Measurements from ENCODE around the gene MCEMP1.

DNA sequence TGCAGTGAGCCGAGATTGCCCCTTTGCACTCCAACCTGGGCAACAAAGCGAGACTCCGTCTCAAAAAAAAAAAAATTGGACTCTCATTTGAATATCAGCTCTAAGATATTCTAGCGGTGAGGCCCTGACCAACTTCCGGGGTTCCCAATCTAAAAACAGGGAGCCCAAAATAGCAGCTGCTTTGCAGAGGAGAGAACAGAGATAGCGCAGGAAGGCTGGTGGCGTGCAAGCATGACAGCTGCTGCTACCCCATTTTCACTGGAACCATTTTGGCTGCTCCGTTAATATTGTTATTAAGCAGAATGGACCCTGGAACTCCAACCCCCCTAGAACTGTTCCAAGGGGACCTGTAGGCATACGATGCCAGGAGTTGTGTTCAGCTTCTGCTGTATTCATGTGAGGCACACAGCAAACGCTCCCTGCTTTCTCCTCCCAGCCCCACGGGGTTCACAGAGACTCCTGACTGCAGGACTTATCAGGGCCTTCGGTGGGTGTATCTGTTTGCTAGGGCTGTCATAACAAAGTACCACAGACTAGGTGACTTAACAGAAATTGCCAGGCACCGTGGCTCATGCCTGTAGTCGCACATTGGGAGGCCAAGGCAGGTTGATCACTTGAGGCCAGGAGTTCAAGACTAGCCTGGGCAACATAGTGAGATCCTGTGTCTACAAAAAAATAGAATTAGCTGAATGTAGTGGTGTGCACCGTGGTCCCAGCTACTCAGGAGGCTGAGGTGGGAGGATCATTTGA, 28.4 kb upstream of the MCEMP1 start:
- TF ChIP-seq, protein P1, sequence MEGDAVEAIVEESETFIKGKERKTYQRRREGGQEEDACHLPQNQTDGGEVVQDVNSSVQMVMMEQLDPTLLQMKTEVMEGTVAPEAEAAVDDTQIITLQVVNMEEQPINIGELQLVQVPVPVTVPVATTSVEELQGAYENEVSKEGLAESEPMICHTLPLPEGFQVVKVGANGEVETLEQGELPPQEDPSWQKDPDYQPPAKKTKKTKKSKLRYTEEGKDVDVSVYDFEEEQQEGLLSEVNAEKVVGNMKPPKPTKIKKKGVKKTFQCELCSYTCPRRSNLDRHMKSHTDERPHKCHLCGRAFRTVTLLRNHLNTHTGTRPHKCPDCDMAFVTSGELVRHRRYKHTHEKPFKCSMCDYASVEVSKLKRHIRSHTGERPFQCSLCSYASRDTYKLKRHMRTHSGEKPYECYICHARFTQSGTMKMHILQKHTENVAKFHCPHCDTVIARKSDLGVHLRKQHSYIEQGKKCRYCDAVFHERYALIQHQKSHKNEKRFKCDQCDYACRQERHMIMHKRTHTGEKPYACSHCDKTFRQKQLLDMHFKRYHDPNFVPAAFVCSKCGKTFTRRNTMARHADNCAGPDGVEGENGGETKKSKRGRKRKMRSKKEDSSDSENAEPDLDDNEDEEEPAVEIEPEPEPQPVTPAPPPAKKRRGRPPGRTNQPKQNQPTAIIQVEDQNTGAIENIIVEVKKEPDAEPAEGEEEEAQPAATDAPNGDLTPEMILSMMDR (IDR thresholded peaks at IDR 0.05; ENCODE audit: insufficient read depth, low read depth, low read length): no peak
- TF ChIP-seq EZH2 (IDR thresholded peaks at IDR 0.05; ENCODE audit: insufficient read depth, low read length): no peak

Data from astrocyte (in vitro differentiated cells and primary cell).